Common myeloid progenitor, CD34-positive (primary cell): ENCODE data around the gene MORC3.
"Not testable (repeated sequence)": the region's sequence is repeated elsewhere in the genome, so short reads cannot be mapped to it uniquely, and the experiment has no call there.

ENCODE experiments used
- CTCF ChIA-PET: fragments of 350-600 bp; sonication (Branson Sonifier 250); formaldehyde crosslinking; loops from one replicate; lab custom pipeline; 2021; ENCODE audit warnings: antibody characterized with exemption; lab: Charles Lee
- POLR2A ChIA-PET: fragments of 350-600 bp; sonication (Branson Sonifier 250); formaldehyde crosslinking; loops from one replicate; lab custom pipeline; 2021; ENCODE audit warnings: antibody characterized with exemption; lab: Charles Lee
- DNase-seq, 3 donors: peaks; one replicate each; pipeline versions ENCODE4 v3.0.0 to v3.0.0-alpha.2; 2013
- H3K27ac ChIP-seq, 2 experiments: 1 replicate in 1 of 2; 2 replicates in 1 of 2; pipeline ENCODE4 v1.7.0; 2013; ENCODE audit warnings: inconsistent platforms in 2 of 2, low read length in 2 of 2, mild to moderate bottlenecking in 2 of 2, low read depth in 1 of 2, moderate library complexity in 1 of 2; ENCODE audit not compliant: severe bottlenecking in 2 of 2, insufficient read depth in 1 of 2, poor library complexity in 1 of 2
- H3K27me3 ChIP-seq, 5 experiments: replicated peaks in 2 of 5; 1 replicate in 3 of 5; 2 replicates in 2 of 5; pipeline versions ENCODE4 v1.6.1 to v1.7.0; 2013; ENCODE audit warnings: low read length in 4 of 5, mild to moderate bottlenecking in 2 of 5, moderate library complexity in 2 of 5, inconsistent platforms in 1 of 5; ENCODE audit not compliant: insufficient read depth in 5 of 5, control insufficient read depth in 4 of 5
- H3K36me3 ChIP-seq, 4 experiments: 1 replicate in 2 of 4; 2 replicates in 2 of 4; pipeline versions ENCODE4 v1.6.1 to v1.7.0; 2013; ENCODE audit warnings: low read length in 3 of 4, control low read depth in 1 of 4, mild to moderate bottlenecking in 1 of 4; ENCODE audit not compliant: control insufficient read depth in 4 of 4, insufficient read depth in 4 of 4
- H3K4me1 ChIP-seq, 4 experiments: 1 replicate in 3 of 4; 2 replicates in 1 of 4; pipeline versions ENCODE4 v1.6.1 to v1.7.1; 2013; ENCODE audit warnings: low read length in 3 of 4, mild to moderate bottlenecking in 3 of 4, control low read depth in 1 of 4, inconsistent platforms in 1 of 4, moderate library complexity in 1 of 4; ENCODE audit not compliant: control insufficient read depth in 4 of 4, insufficient read depth in 4 of 4; ENCODE audit errors: control extremely low read depth in 1 of 4
- H3K4me3 ChIP-seq, 7 experiments: 1 replicate in 4 of 7; 2 replicates in 3 of 7; pipeline versions ENCODE4 v1.5.1 to v1.7.0; 2013; ENCODE audit warnings: mild to moderate bottlenecking in 7 of 7, low read length in 6 of 7, moderate library complexity in 6 of 7, inconsistent platforms in 2 of 7, low read depth in 2 of 7, control low read depth in 1 of 7; ENCODE audit not compliant: insufficient read depth in 4 of 7, control insufficient read depth in 1 of 7; ENCODE audit errors: extremely low read depth in 1 of 7
- H3K9me3 ChIP-seq, 5 experiments: 1 replicate in 4 of 5; 2 replicates in 1 of 5; pipeline versions ENCODE4 v1.6.1 to v1.7.1; 2013; ENCODE audit warnings: low read length in 4 of 5, mild to moderate bottlenecking in 2 of 5, inconsistent platforms in 1 of 5, low read depth in 1 of 5, moderate library complexity in 1 of 5; ENCODE audit not compliant: control insufficient read depth in 4 of 5, insufficient read depth in 2 of 5; ENCODE audit errors: control extremely low read depth in 1 of 5
- WGBS: methylation state at CpG from one replicate; pipeline ENCODE4 v1.1.5; 2013; ENCODE audit not compliant: insufficient coverage; 5-methylcytosine and 5-hydroxymethylcytosine counted together

MORC3 gene

DNA sequence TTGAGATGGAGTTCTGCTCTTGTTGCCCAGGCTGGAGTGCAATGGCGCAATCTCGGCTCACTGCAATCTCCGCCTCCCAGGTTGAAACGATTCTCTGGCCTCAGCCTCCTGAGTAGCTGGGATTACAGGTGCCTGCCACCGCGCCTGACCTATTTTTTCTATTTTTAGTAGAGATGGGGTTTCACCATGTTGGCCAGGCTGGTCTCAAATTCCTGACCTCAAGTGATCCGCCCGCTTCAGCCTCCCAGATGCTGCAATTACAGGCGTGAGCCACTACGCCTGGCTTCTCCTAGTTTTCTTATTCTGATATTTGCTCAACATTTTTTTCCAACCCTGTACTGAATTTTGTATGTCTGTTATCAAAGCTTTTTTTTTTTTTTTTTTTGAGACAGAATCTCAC, 62.7 kb downstream of the MORC3 start:
- POLR2A ChIA-PET, DNase-seq, H3K27me3 ChIP-seq, H3K4me3 ChIP-seq, H3K27ac ChIP-seq, H3K36me3 ChIP-seq, H3K9me3 ChIP-seq: not testable (repeated sequence)
- 100% methylated on average over 8 of the region's 10 CpGs for WGBS
- CTCF ChIA-PET = interaction anchor here (0.6 to 1.3 kb wide), 2 partner anchors 16 to 35 kb away, joined by 3 to 4 read pairs; no protein-coding TSS in a partner anchor
- peaks cover 0 to 10% (median 4%) of the 10 kb centered on the region in 4 experiments for H3K4me1 ChIP-seq

DNA sequence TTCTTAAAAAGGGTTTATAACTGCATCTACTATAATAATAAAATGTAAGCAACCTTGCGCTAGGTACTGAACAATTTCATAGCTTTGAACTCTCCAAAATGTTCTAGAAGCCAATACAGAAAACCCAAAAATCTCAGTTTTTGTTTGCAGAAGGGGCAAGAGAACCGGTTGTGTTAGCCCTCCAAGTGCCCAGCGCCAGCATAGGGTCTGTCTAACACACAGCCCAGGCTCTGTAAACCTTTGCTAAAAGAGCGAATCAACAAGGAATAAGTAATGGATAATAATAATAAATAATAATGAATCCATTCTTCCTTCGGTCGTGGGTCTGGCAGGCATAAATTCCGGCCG, 64.9 kb downstream of the MORC3 start:
- no peaks in the 10 kb centered on the region for H3K27me3 ChIP-seq
- CTCF ChIA-PET = no interaction called here
- peak overlapping the region in 6 of 7 experiments; percentile 36 to 82 (median 76) for H3K4me3 ChIP-seq
- H3K4me1 ChIP-seq = peaks cover 0 to 10% (median 4%) of the 10 kb centered on the region in 4 experiments
- 70% methylated on average over 2 of the region's 8 CpGs for WGBS
- POLR2A ChIA-PET = no interaction called here
- no peaks in the 10 kb centered on the region for H3K9me3 ChIP-seq
- no peak overlapping the region for H3K27ac ChIP-seq
- no peak for DNase-seq
- H3K36me3 ChIP-seq = peaks cover 2 to 12% (median 6%) of the 10 kb centered on the region in 4 experiments

DNA sequence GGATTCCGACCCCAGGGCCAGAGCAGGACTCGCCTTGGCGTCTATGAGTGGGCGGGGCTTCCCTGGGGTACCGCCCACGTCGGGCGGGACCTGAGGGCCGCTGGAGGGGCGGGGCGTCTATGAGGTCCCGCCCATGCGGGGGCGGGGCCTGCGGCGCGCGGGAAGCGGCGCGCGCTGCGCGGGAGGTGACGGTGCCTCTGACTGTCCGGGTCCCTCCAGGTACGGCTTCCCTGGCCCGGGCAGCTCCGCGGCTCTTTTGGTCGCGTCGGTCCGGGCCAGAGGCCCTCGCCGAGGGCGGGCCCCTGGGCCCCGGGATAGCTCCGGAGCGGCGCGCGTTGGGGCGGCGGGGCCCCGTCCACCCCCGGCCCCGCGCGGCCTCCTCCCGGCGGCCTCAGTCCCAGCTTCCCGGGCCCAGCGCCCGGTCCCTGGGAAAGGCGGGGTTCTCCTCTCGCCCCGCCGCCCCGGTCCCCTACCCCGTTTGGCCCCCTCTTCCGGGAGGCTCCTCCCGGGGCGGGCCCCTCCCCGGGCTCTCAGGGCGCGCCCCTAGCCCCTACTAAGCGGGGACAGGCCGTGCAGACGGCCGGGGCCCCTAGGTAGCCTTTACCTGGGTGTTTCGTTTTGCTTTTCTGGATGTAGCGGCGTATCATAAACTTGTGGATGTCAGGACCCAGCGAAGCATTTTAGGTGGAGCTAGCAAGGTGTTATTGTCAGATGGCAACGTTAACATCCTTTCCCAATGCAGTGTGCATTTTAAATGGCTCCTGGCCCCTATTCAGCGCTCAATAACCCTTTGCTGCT, 65.4 kb downstream of the MORC3 start, which contains the start of gene CHAF1B:
Gene CHAF1B (plus strand): TSS at position 160 of the 798 bp plus-strand sequence. CDS start 745 bp downstream, outside the sequence.
- POLR2A ChIA-PET = no interaction called here
- DNase-seq = peak; percentile 56 to 77 (median 76)
- 2% methylated on average over 47 of the region's 77 CpGs for WGBS
- no peaks in the 10 kb centered on the region for H3K9me3 ChIP-seq
- peak within 1 kb of the TSS in 1 of 2 experiments; percentile 49 for H3K27ac ChIP-seq
- peak within 1 kb of the TSS; percentile 61 to 82 (median 74) for H3K4me3 ChIP-seq
- H3K36me3 ChIP-seq = peaks cover 2 to 15% (median 7%) of the 10 kb centered on the region in 4 experiments
- CTCF ChIA-PET = no interaction called here
- H3K4me1 ChIP-seq = peaks cover 0 to 10% (median 4%) of the 10 kb centered on the region in 4 experiments
- H3K27me3 ChIP-seq = no peaks in the 10 kb centered on the region

DNA sequence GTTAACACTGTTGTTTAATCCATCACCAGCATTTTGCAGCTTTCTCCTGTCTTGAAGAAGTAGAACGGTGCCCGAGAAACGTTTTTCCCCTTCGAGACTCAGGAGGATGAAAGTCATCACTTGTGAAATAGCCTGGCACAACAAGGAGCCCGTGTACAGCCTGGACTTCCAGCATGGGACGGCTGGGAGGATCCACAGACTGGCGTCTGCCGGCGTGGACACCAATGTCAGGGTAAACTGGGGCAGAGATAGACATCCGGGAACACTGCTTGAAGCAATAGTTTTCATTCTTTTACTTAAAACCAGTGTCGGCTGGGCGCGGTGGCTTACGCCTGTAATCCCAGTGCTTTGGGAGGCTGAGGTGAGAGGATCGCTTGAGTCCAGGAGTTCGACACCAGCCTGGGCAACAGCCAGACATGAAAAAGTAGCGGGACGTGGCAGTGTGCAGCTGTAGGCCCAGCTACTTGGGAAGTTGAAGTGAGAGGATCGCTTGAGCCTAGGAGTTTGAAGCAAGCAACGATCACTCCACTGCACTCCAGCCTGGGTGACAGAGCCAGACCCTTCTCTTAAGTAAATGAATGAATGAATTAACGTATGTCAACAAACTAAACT, 66.1 kb downstream of the MORC3 start:
- no peaks in the 10 kb centered on the region for H3K9me3 ChIP-seq
- ChIA-PET CTCF (no interaction called here), POLR2A (no interaction called here)
- DNase-seq = no peak
- H3K27me3 ChIP-seq = no peaks in the 10 kb centered on the region
- peaks cover 2 to 21% (median 10%) of the 10 kb centered on the region in 4 experiments for H3K36me3 ChIP-seq
- H3K4me1 ChIP-seq = peaks cover 0 to 10% (median 4%) of the 10 kb centered on the region in 4 experiments
- WGBS = 90% methylated on average over 18 of the region's 21 CpGs
- peak overlapping the region in 6 of 7 experiments; percentile 61 to 82 (median 76) for H3K4me3 ChIP-seq
- no peak overlapping the region for H3K27ac ChIP-seq

DNA sequence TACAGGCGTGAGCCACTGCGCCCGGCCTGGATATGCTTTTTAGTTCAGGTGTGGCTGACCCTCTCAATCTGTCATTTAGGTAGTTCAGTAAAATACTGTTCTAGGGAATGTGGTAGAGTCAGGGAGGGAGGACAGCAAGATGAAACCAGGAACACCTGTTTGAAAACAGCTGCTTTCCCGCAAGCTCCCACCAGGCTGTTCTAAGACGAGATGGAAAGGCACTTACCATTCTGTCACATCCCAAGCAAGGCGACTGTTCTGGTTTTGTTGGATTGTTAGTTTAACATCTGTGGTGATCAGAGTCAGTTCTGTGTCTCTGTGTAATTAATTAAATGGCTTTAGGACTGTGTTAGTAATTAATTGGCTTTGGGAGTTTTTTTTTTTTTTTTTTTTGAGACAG, 68.1 kb downstream of the MORC3 start:
- H3K36me3 ChIP-seq = peaks cover 5 to 25% (median 12%) of the 10 kb centered on the region in 4 experiments
- H3K27me3 ChIP-seq = no peaks in the 10 kb centered on the region
- ChIA-PET CTCF (interaction anchor here (0.7 kb wide), 1 partner anchor 187 kb away, joined by 3 read pairs; no protein-coding TSS in a partner anchor), POLR2A (no interaction called here)
- H3K4me1 ChIP-seq = peaks cover 0 to 10% (median 4%) of the 10 kb centered on the region in 4 experiments
- DNase-seq = no peak
- no peaks in the 10 kb centered on the region for H3K9me3 ChIP-seq
- H3K27ac ChIP-seq = no peak overlapping the region
- no peak overlapping the region for H3K4me3 ChIP-seq
- WGBS = 100% methylated on average over 3 of the region's 6 CpGs

DNA sequence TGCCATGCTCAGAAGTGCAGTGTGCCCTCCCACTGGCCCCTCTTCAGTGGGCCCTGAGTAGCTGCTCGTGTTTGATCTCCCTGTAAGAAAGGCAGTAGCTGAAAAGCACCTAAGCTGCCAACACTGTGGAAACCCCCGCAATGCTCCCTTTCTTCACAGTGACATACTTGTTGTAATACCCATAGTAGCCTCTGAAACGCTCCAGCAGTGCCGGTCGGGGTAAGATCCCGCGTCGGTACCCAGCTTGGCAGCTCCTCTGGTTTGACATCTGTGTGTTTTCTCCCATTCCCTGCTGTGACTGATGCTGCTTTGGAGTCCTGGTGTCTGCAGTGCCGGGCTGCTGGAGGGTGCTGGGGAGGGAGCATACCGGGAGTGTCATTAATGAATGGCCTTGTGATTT, 68.8 kb downstream of the MORC3 start:
- Histone ChIP-seq H3K9me3 (no peaks in the 10 kb centered on the region), H3K27me3 (no peaks in the 10 kb centered on the region), H3K36me3 (peaks cover 5 to 25% (median 12%) of the 10 kb centered on the region in 4 experiments), H3K4me3 (no peak overlapping the region), H3K27ac (no peak overlapping the region), H3K4me1 (peaks cover 0 to 10% (median 4%) of the 10 kb centered on the region in 4 experiments)
- peak in 2 of 3 donors; percentile 17 for DNase-seq
- 89% methylated on average over 9 of the region's 10 CpGs for WGBS
- ChIA-PET CTCF (interaction anchor here (0.7 kb wide), 2 partner anchors 13 to 188 kb away, joined by 3 read pairs; no protein-coding TSS in a partner anchor), POLR2A (no interaction called here)

DNA sequence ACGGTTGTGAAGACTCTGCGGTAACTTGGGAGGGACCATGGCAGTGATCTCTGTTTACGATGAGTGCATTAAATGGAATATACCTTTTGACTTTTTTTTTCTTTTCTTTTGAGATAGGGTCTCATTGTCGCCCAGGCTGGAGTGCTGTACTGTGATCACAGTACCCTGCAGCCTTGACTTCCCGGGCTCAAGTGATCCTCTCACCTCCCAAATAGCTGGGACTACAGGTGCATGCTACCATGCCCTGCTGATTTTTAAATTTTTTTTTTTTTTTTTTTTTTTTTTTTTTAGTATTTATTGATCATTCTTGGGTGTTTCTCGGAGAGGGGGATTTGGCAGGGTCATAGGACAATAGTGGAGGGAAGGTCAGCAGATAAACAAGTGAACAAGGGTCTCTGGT, 71.7 kb downstream of the MORC3 start:
- H3K27me3 ChIP-seq, DNase-seq, H3K4me3 ChIP-seq, POLR2A ChIA-PET, H3K4me1 ChIP-seq, H3K9me3 ChIP-seq, CTCF ChIA-PET, H3K27ac ChIP-seq: not testable (repeated sequence)
- H3K36me3 ChIP-seq = peaks cover 5 to 39% (median 18%) of the 10 kb centered on the region in 4 experiments
- 100% methylated on average over 3 of the region's 6 CpGs for WGBS
